H1 (cell line): Measurements from ENCODE around the gene KRT85. TPM values are rescaled to one million over a fixed set of nuclear protein-coding genes. Genes with fewer than 3 reads are reported as not detected.

Experiments
- CHD7 ChIP-seq: fragments of 300-600 bp; sonication (generic); IDR thresholded peaks from 2 replicates; pipeline ENCODE4 v1.7.1; 2012; ENCODE audit warnings: low read length, moderate library complexity, mild to moderate bottlenecking, inconsistent platforms; ENCODE audit not compliant: insufficient replicate concordance
- KDM5A ChIP-seq: fragments of 200-600 bp; IDR thresholded peaks from 2 replicates; pipeline ENCODE4 v1.7.1; 2012; ENCODE audit warnings: mild to moderate bottlenecking, low read length, inconsistent platforms, mixed read lengths
- polyA plus RNA-seq, 7 experiments: library from polyadenylated mRNA; depleted of rRNA in 3 of 7; stranded (reverse) in 5 of 7; unstranded in 2 of 7; fragments of >200 nt in 5 of 7; fragments of 200-250 nt in 2 of 7; gene quantifications; 1 replicate in 5 of 7; 2 replicates in 1 of 7; 4 replicates in 1 of 7; pipeline versions ENCODE4 v1.2.1 to v1.2.3, GENCODE V29; 2011 to 2013; ENCODE audit warnings: missing spikeins in 2 of 7, mixed read lengths in 2 of 7
- total RNA-seq: library from RNA; stranded (reverse); fragmentation: NEBNext Ultra II Directional; extraction: Animal tissue kit (Norgen Biotek cat#: 25700); gene quantifications from 2 replicates; pipeline ENCODE4 v1.2.1, GENCODE V29; 2021

KRT85 gene
- total and polyA plus RNA-seq, 2 of the 8 experiments (the other 6 are each of a cell fraction or from before 2014, with no cell fraction given) = not detected

- TF ChIP-seq CHD7 (no peak), KDM5A (no peak)
These were observed 32.5 kb upstream of the KRT85 start (continued) for GRCh38 chr12:52399756-52400155.
